ENCODE measurements around the gene BRSK2.

- TF ChIP-seq CTCF (IDR thresholded peaks at IDR 0.05 in 4 of 5, conservative IDR thresholded peaks at IDR 0.05 in 1 of 5) (no peak), POLR2A (IDR thresholded peaks at IDR 0.05) (no peak)
Observed at GRCh38 chr11:1435820-1436467, 46.2 kb downstream of the BRSK2 start.
